HCT116 (cell line): ENCODE data around the gene TBC1D12.

Source experiments
- CBX3 ChIP-seq: IDR thresholded peaks from 2 replicates; pipeline ENCODE4 v1.6.1; 2012; ENCODE audit warnings: low read depth
- CTCF ChIP-seq, 3 experiments: fragments of 200-600 bp in 1 of 3; sonication (generic) in 1 of 3; IDR thresholded peaks in 2 of 3; conservative IDR thresholded peaks in 1 of 3; 2 replicates each; pipeline ENCODE4 v1.5.1; 2012 to 2017; ENCODE audit warnings: low read depth in 2 of 3, low read length in 2 of 3, antibody characterized with exemption in 1 of 3, borderline replicate concordance in 1 of 3, control low read depth in 1 of 3, mild to moderate bottlenecking in 1 of 3, mixed read lengths in 1 of 3, mixed run types in 1 of 3, moderate library complexity in 1 of 3; ENCODE audit not compliant: insufficient read depth in 1 of 3
- EZH2 ChIP-seq: fragments of 200-600 bp; sonication (generic); IDR thresholded peaks from 2 replicates; pipeline ENCODE4 v1.6.1; 2017; ENCODE audit warnings: antibody characterized with exemption, mixed run types
- POLR2A ChIP-seq: IDR thresholded peaks from 2 replicates; pipeline ENCODE4 v1.7.0; 2011; ENCODE audit warnings: borderline replicate concordance; ENCODE audit not compliant: insufficient read depth, insufficient read length; ENCODE audit errors: extremely low read depth
- SRF ChIP-seq: IDR thresholded peaks from 2 replicates; pipeline ENCODE4 v1.6.1; 2012; ENCODE audit warnings: low read depth
- TCF7L2 ChIP-seq: IDR thresholded peaks from 2 replicates; pipeline ENCODE4 v1.7.0; 2011; ENCODE audit warnings: borderline replicate concordance, inconsistent platforms; ENCODE audit not compliant: insufficient read depth, insufficient read length; ENCODE audit errors: extremely low read depth

DNA sequence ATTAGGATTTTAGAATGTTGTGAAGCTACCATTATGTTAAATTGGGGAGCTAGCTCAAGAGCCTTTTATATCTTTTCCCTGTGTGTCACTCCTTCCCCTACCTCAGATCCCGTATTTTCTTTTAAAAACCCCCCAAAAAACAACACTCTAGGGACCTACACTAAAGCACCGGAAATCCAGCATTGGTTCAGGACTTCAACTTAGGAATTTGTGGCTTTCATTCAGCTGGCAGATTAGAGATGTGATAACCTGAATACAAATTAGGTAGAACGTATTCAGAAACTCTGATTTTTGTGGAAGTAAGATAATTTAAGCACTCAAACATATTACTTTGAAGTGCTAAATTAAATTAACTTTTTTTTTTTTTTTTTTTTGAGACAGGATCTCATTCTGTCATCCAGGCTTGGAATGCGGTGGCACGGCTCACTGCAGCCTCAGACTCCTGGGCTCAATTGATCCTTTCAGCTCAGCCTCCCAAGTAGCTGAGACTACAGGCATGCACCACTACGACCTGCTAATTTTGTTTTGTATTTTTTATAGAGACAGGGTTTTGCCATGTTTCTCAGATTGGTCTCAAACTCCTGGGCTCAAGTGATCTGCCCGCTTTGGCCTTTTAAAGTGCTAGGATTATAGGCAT lies 6.8 kb downstream of the TBC1D12 start:
- TF ChIP-seq CTCF (IDR thresholded peaks at IDR 0.05 in 2 of 3, conservative IDR thresholded peaks at IDR 0.05 in 1 of 3; ENCODE audit: borderline replicate concordance in 1 of 3, insufficient read depth in 1 of 3, low read depth in 2 of 3, low read length in 2 of 3) = no peak
- TF ChIP-seq TCF7L2 = no peak
- no peak for TF ChIP-seq POLR2A
- no peak for TF ChIP-seq SRF
- no peak for TF ChIP-seq CBX3
- no peak for TF ChIP-seq EZH2
